ENCODE results near the gene PDE4D. TPM values are rescaled to one million over a fixed set of nuclear protein-coding genes. Genes with fewer than 3 reads are reported as not detected.

Gene PDE4D
- total RNA-seq, 1 experiment from 2014 or later, result 2.1 TPM

DNA sequence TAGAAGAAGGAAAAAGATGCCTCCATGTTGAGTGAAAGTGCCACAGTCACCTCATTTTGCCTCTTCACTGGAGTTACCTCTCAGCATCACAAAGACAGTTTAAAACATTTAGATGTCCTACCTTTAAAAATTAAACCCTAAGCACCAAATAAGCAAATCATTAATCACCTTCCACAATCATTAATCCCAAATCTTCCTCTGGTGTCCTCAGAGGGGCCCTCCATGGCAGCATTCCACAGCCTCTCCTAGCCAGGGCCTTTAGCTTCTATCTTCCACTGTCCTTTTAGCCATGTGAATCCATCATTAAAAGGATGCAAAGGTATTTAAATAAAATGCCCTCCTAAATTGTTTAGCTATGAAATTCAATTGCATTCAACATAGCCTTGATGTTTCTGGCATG lies 310.8 kb downstream of the PDE4D start:
- Histone ChIP-seq H4K5ac (ENCODE audit: insufficient read length, low read depth, low read length) (no peak overlapping the region), H3K14ac (ENCODE audit: insufficient read depth, low read length) (no peak overlapping the region), H2BK15ac (ENCODE audit: low read depth, low read length) (no peak overlapping the region), H2BK120ac (ENCODE audit: low read depth, low read length, poor library complexity, severe bottlenecking) (no peak overlapping the region), H3K4ac (ENCODE audit: low read depth, low read length) (no peak overlapping the region), H3K18ac (ENCODE audit: insufficient read length, low read depth, low read length) (no peak overlapping the region), H2BK20ac (ENCODE audit: low read depth, low read length, poor library complexity, severe bottlenecking) (no peak overlapping the region), H3K23ac (ENCODE audit: insufficient read length, low read depth, low read length) (no peak overlapping the region), H4K8ac (replicated peaks; ENCODE audit: insufficient read length, low read depth, low read length) (no peak overlapping the region), H3K27ac (ENCODE audit: insufficient read length, low read depth, low read length) (no peak overlapping the region), H3T11ph (ENCODE audit: low read length) (no peak overlapping the region), H3K9me3 (ENCODE audit: control insufficient read depth, low read depth, low read length) (no peaks in the 10 kb centered on the region), H4K91ac (ENCODE audit: insufficient read length, low read depth, low read length) (no peak overlapping the region), H3K56ac (ENCODE audit: insufficient read length, low read depth, low read length) (no peak overlapping the region), H2AK5ac (ENCODE audit: insufficient read length, low read length) (no peak overlapping the region), H3K9ac (ENCODE audit: extremely low read depth, insufficient read length, low read length) (no peak overlapping the region), H2AFZ (ENCODE audit: low read length) (no peak overlapping the region), H2BK12ac (ENCODE audit: insufficient read length, low read depth, low read length) (no peak overlapping the region), H3K79me1 (ENCODE audit: insufficient read depth, low read depth, low read length, poor library complexity, severe bottlenecking) (no peaks in the 10 kb centered on the region), H3K4me1 (ENCODE audit: insufficient read depth, low read length) (peaks cover 3% of the 10 kb centered on the region; the same call in 1 of the 2 replicates), H2BK5ac (ENCODE audit: insufficient read length, low read length) (no peak overlapping the region), H4K20me1 (ENCODE audit: control insufficient read depth, insufficient read depth, insufficient read length) (no peaks in the 10 kb centered on the region), H3K4me2 (ENCODE audit: insufficient read depth, insufficient read length, low read length) (no peak overlapping the region), H3K23me2 (ENCODE audit: insufficient read length, low read depth, low read length, poor library complexity, severe bottlenecking) (no peaks in the 10 kb centered on the region), H3K79me2 (ENCODE audit: insufficient read depth, low read length) (no peaks in the 10 kb centered on the region), H3K27me3 (ENCODE audit: insufficient read depth, low read length) (no peaks in the 10 kb centered on the region)
- Mint-ChIP-seq H3K4me3 (no peak overlapping the region), H3K4me1 (peaks cover 38 to 44% of the 10 kb centered on the region in 2 experiments), H3K9me3 (no peaks in the 10 kb centered on the region), H3K36me3 (ENCODE audit: insufficient read depth in 1 of 3, low read depth in 3 of 3) (no peaks in the 10 kb centered on the region), H3K27me3 (ENCODE audit: low read depth) (no peaks in the 10 kb centered on the region; the same call in 1 of the 2 replicates), H3K27ac (no peak overlapping the region)
- TF ChIP-seq, protein P1, sequence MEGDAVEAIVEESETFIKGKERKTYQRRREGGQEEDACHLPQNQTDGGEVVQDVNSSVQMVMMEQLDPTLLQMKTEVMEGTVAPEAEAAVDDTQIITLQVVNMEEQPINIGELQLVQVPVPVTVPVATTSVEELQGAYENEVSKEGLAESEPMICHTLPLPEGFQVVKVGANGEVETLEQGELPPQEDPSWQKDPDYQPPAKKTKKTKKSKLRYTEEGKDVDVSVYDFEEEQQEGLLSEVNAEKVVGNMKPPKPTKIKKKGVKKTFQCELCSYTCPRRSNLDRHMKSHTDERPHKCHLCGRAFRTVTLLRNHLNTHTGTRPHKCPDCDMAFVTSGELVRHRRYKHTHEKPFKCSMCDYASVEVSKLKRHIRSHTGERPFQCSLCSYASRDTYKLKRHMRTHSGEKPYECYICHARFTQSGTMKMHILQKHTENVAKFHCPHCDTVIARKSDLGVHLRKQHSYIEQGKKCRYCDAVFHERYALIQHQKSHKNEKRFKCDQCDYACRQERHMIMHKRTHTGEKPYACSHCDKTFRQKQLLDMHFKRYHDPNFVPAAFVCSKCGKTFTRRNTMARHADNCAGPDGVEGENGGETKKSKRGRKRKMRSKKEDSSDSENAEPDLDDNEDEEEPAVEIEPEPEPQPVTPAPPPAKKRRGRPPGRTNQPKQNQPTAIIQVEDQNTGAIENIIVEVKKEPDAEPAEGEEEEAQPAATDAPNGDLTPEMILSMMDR (conservative IDR thresholded peaks at IDR 0.05), result no peak
- DNase-seq, result no peak
